ENCODE measurements around the gene CNTNAP2. TPM values are rescaled to one million over a fixed set of nuclear protein-coding genes. Genes with fewer than 3 reads are reported as not detected.

Gene CNTNAP2
- total RNA-seq, 1 donor = 1.0 TPM

GRCh38 chr7:147171013-147171391 lies 1054.4 kb downstream of the CNTNAP2 start:
- Histone ChIP-seq H3K9me3 (ENCODE audit: low read depth, low read length) (peaks cover 4% of the 10 kb centered on the region), H3K4me1 (ENCODE audit: insufficient read depth, low read length) (no peaks in the 10 kb centered on the region), H3K4me3 (ENCODE audit: low read length) (no peak overlapping the region), H3K27me3 (ENCODE audit: insufficient read depth, low read length) (no peaks in the 10 kb centered on the region)

DNA sequence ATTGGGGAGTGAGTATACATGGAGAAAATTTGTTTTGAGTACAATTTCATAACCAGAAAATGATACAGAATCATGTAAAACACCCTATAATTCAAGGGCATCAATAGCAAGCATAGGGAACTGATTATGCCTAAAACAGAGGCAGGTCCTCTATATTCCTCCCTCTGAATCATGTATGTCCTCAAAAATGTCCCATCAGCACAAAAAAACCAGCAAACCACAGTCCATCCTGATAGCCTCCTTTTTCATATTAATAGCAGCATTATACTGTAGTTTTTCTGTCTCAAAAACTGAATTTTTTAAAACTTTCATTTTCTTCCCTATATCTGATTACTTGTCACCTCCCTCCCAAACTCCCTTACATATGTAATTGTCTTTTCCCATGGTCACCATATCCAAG lies 1057.3 kb downstream of the CNTNAP2 start:
- Histone ChIP-seq H3K4me3 (ENCODE audit: low read length) (no peak overlapping the region), H3K9me3 (ENCODE audit: low read depth, low read length) (peaks cover 4% of the 10 kb centered on the region), H3K27me3 (ENCODE audit: insufficient read depth, low read length) (no peaks in the 10 kb centered on the region), H3K4me1 (ENCODE audit: insufficient read depth, low read length) (no peaks in the 10 kb centered on the region)

- Histone ChIP-seq H3K9me3 (ENCODE audit: low read depth, low read length) (no peaks in the 10 kb centered on the region), H3K4me1 (ENCODE audit: insufficient read depth, low read length) (no peaks in the 10 kb centered on the region), H3K27me3 (ENCODE audit: insufficient read depth, low read length) (no peaks in the 10 kb centered on the region), H3K4me3 (ENCODE audit: low read length) (no peak overlapping the region)
Observed at GRCh38 chr7:147182874-147183273, 1066.3 kb downstream of the CNTNAP2 start.

- H3K4me3 ChIP-seq (ENCODE audit: low read length) = no peak overlapping the region
- no peaks in the 10 kb centered on the region for H3K9me3 ChIP-seq (ENCODE audit: low read depth, low read length)
- no peaks in the 10 kb centered on the region for H3K4me1 ChIP-seq (ENCODE audit: insufficient read depth, low read length)
- H3K27me3 ChIP-seq (ENCODE audit: insufficient read depth, low read length) = no peaks in the 10 kb centered on the region
Observed at GRCh38 chr7:147183276-147183675, 1066.7 kb downstream of the CNTNAP2 start.

GRCh38 chr7:147188467-147188866 lies 1071.9 kb downstream of the CNTNAP2 start:
- Histone ChIP-seq H3K27me3 (ENCODE audit: insufficient read depth, low read length) (no peaks in the 10 kb centered on the region), H3K4me1 (ENCODE audit: insufficient read depth, low read length) (no peaks in the 10 kb centered on the region), H3K4me3 (ENCODE audit: low read length) (no peak overlapping the region), H3K9me3 (ENCODE audit: low read depth, low read length) (no peaks in the 10 kb centered on the region)

- H3K4me1 ChIP-seq (ENCODE audit: insufficient read depth, low read length) = no peaks in the 10 kb centered on the region
Observed at GRCh38 chr7:147193476-147193875, 1076.9 kb downstream of the CNTNAP2 start.

GRCh38 chr7:147196481-147196880 lies 1079.9 kb downstream of the CNTNAP2 start:
- H3K27me3 ChIP-seq (ENCODE audit: insufficient read depth, low read length) = no peaks in the 10 kb centered on the region
- H3K4me1 ChIP-seq (ENCODE audit: insufficient read depth, low read length) = no peaks in the 10 kb centered on the region
- H3K4me3 ChIP-seq (ENCODE audit: low read length) = no peak overlapping the region
- H3K9me3 ChIP-seq (ENCODE audit: low read depth, low read length) = peaks cover 5% of the 10 kb centered on the region

More at GRCh38 chr7:147193476-147193875, 1076.9 kb downstream of the CNTNAP2 start:
- Histone ChIP-seq H3K9me3 (ENCODE audit: low read depth, low read length) (peaks cover 5% of the 10 kb centered on the region), H3K27me3 (ENCODE audit: insufficient read depth, low read length) (no peaks in the 10 kb centered on the region), H3K4me3 (ENCODE audit: low read length) (no peak overlapping the region)

- no peaks in the 10 kb centered on the region for H3K27me3 ChIP-seq (ENCODE audit: insufficient read depth, low read length)
Observed at GRCh38 chr7:147197006-147197405, 1080.4 kb downstream of the CNTNAP2 start.

DNA sequence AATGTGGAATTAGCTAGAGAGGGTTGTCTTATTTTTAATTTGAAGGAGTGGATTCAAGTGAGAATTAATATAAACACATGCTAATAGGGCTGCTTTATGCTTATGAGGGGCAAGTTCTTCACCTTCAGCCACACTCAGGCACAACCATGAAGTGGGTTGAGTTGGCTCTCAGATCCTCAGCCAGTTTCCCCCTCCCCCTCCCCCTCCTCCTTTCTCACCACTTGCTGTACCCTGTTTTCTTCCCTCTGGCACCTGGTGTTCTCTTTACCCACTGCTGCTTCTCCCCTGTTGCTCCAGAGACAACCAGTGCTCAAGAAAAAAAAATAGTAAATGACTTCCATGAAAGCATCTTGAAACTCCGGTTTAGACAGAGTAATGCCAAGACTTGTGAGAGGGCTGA lies 1083.3 kb downstream of the CNTNAP2 start:
- H3K4me1 ChIP-seq (ENCODE audit: insufficient read depth, low read length) = no peaks in the 10 kb centered on the region
- no peaks in the 10 kb centered on the region for H3K27me3 ChIP-seq (ENCODE audit: insufficient read depth, low read length)
- H3K9me3 ChIP-seq (ENCODE audit: low read depth, low read length) = peaks cover 10% of the 10 kb centered on the region
- no peak overlapping the region for H3K4me3 ChIP-seq (ENCODE audit: low read length)

More at GRCh38 chr7:147197006-147197405, 1080.4 kb downstream of the CNTNAP2 start:
- H3K4me3 ChIP-seq (ENCODE audit: low read length) = no peak overlapping the region
- no peaks in the 10 kb centered on the region for H3K4me1 ChIP-seq (ENCODE audit: insufficient read depth, low read length)
- H3K9me3 ChIP-seq (ENCODE audit: low read depth, low read length) = peaks cover 5% of the 10 kb centered on the region

DNA sequence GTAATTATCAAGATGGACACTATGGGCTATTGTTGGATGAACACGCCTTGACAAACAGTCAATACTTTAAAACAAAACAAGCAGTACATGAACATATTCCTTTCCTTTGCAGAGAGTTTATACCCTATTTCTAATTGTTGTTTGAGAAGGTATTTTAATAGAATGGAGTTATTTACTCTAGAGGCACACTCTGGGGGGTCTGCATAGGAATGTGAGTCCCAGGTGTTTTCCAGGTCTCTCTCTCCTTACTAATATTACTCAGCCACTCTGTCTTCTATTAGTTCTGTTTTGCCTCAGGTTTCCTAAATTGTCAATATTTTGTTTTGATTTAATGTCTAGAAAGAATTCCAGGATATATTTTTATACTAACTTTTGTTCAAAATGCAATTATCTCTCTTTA lies 1091.4 kb downstream of the CNTNAP2 start:
- H3K9me3 ChIP-seq (ENCODE audit: low read depth, low read length) = peaks cover 11% of the 10 kb centered on the region
- no peaks in the 10 kb centered on the region for H3K27me3 ChIP-seq (ENCODE audit: insufficient read depth, low read length)
- H3K4me3 ChIP-seq (ENCODE audit: low read length) = no peak overlapping the region
- no peaks in the 10 kb centered on the region for H3K4me1 ChIP-seq (ENCODE audit: insufficient read depth, low read length)

DNA sequence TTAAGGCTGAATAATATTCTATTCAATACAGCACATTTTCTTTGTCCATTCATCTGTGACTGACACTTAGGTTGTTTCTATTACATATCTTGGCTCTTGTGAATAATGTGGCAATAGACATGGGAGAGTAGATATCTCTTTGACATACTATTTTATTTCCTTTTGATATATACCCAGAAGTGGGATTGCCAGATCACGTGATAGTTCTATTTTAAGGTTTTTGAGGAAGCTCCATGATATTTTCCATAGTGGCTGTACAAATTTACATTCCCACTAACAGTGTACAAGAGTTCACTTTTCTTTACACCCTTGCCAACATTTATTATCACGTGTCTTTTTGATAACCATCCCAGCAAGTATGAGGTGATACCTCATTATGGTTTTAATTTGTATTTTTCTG lies 1114.7 kb downstream of the CNTNAP2 start:
- H3K4me1 ChIP-seq (ENCODE audit: insufficient read depth, low read length) = no peaks in the 10 kb centered on the region

GRCh38 chr7:147235645-147236382 lies 1119.2 kb downstream of the CNTNAP2 start:
- no peaks in the 10 kb centered on the region for H3K9me3 ChIP-seq (ENCODE audit: low read depth, low read length)
- H3K27me3 ChIP-seq (ENCODE audit: insufficient read depth, low read length) = no peaks in the 10 kb centered on the region
- no peak overlapping the region for H3K4me3 ChIP-seq (ENCODE audit: low read length)
- no peaks in the 10 kb centered on the region for H3K4me1 ChIP-seq (ENCODE audit: insufficient read depth, low read length)

More for the DNA sequence above, 1114.7 kb downstream of the CNTNAP2 start:
- no peak overlapping the region for H3K4me3 ChIP-seq (ENCODE audit: low read length)
- no peaks in the 10 kb centered on the region for H3K27me3 ChIP-seq (ENCODE audit: insufficient read depth, low read length)
- no peaks in the 10 kb centered on the region for H3K9me3 ChIP-seq (ENCODE audit: low read depth, low read length)

GRCh38 chr7:147240468-147240867 lies 1123.9 kb downstream of the CNTNAP2 start:
- Histone ChIP-seq H3K9me3 (ENCODE audit: low read depth, low read length) (no peaks in the 10 kb centered on the region), H3K4me1 (ENCODE audit: insufficient read depth, low read length) (no peaks in the 10 kb centered on the region), H3K27me3 (ENCODE audit: insufficient read depth, low read length) (no peaks in the 10 kb centered on the region), H3K4me3 (ENCODE audit: low read length) (no peak overlapping the region)

GRCh38 chr7:147245274-147245673 lies 1128.7 kb downstream of the CNTNAP2 start:
- no peaks in the 10 kb centered on the region for H3K9me3 ChIP-seq (ENCODE audit: low read depth, low read length)
- no peaks in the 10 kb centered on the region for H3K27me3 ChIP-seq (ENCODE audit: insufficient read depth, low read length)
- no peaks in the 10 kb centered on the region for H3K4me1 ChIP-seq (ENCODE audit: insufficient read depth, low read length)
- H3K4me3 ChIP-seq (ENCODE audit: low read length) = no peak overlapping the region

DNA sequence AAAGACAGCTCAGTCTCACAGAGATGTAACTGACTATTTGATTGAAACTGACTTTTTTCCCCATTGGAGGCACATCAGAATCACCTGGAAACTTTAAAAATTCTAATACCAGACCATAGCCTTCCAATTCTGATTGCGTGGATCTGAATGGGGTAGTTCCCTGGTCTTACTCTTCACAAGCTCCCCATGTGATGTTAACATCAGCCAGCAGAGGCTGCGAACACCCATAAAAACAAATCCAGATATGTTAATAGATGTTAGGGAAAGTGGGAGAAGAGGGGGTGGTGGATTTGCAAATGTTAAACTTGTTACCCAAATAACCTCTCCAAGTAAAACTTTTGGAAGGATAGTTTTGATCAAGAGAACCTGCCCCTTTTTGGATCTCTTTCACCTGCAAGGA lies 1133.4 kb downstream of the CNTNAP2 start:
- H3K9me3 ChIP-seq (ENCODE audit: low read depth, low read length) = no peaks in the 10 kb centered on the region
- no peak overlapping the region for H3K4me3 ChIP-seq (ENCODE audit: low read length)
- H3K27me3 ChIP-seq (ENCODE audit: insufficient read depth, low read length) = no peaks in the 10 kb centered on the region
- no peaks in the 10 kb centered on the region for H3K4me1 ChIP-seq (ENCODE audit: insufficient read depth, low read length)

- Histone ChIP-seq H3K9me3 (ENCODE audit: low read depth, low read length) (no peaks in the 10 kb centered on the region), H3K4me1 (ENCODE audit: insufficient read depth, low read length) (no peaks in the 10 kb centered on the region), H3K4me3 (ENCODE audit: low read length) (no peak overlapping the region), H3K27me3 (ENCODE audit: insufficient read depth, low read length) (no peaks in the 10 kb centered on the region)
Observed at GRCh38 chr7:147251751-147252325, 1135.2 kb downstream of the CNTNAP2 start.
